Cerebellar nuclear complex (tissue), 1 donor: ENCODE measurements around the gene JUNB.
"Not testable (repeated sequence)": the region's sequence is repeated elsewhere in the genome, so short reads cannot be mapped to it uniquely, and the experiment has no call there.

ENCODE experiments used
- DNase-seq, 2 experiments: peaks; one replicate each; lab custom pipeline; 2025; lab: John Stamatoyannopoulos, UW

JUNB gene

DNA sequence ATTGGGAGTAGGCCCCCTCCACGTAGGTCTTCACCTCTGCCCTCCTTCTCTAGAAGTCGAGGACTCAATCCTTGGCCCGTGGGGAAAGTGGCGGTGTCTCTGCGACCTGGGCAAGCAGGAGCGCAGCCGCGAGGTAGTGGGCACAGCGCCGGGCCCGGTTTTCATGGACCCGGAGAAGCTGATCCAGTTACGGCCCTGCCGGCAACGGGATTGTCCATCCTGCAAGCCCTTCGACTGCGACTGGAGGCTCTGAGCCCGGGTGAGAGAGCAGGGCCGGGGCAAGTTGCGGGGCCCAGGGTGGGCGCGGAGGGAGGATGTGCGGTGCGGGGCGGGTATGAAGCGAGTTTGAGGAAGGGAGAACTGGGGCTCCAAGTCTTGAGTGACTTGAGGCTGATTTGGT, 12.8 kb downstream of the JUNB start:
- no peak for DNase-seq

GRCh38 chr19:12806242-12807081, 15.2 kb downstream of the JUNB start, which contains the start of gene RNASEH2A:
Gene RNASEH2A (plus strand): TSS chr19:12806584. CDS start chr19:12806674, 90 bp downstream.
- DNase-seq = peak; percentile 75 to 76

DNA sequence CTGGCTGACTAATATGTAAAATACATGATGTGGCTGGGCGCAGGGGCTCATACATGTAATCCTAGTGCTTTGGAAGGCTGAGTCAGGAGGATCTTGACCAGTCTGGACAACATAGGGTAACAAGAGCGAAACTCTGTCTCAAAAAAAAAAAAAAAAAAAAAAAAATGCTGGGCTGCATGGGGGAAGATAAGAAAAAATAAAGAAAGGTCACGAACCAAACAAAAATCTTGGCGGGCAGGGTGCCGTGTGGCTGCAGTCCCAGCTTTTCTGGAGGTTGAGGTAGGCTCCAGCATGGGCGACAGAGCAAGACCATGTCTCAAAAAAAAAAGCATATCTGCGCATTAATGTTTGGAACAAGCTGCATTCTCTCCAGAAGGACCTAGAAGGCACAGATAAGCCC, 23.8 kb downstream of the JUNB start:
- no peak for DNase-seq

DNA sequence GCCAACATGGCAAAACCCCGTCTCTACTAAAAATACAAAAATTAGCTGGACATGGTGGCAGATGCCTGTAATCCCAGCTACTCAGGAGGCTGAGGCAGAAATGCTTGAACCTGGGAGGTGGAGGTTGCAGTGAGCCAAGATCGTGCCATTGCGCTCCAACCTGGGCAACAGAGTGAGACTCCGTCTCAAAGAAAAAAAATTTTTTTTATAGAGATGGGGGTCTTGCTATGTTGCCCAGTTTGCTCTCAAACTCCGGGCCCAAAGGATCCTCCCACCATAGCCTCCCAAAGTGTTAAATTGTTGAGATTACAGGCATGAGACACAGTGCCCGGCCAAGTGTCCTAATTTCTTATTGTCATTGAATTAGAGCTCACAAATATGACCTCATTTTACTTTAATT, 25.9 kb downstream of the JUNB start:
- not testable (repeated sequence) for DNase-seq

DNA sequence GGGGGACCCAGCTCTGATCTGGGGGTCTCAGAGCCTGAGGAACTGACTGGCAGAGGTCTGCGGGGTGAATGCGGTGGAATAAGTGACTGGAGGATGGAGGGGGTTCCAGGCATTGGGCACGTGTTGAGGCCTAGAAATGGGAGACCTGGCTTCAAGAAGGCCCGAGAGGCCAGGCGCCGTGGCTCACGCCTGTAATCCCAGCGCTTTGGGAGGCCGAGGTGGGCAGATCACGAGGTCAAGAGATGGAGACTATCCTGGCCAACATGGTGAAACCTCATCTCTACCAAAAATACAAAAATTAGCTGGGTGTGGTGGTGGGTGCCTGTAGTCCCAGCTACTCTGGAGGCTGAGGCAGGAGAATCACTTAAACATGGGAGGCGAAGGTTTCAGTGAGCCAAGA, 26.5 kb downstream of the JUNB start:
- not testable (repeated sequence) for DNase-seq

- no peak for DNase-seq
Observed at GRCh38 chr19:12821761-12822160, 30.5 kb downstream of the JUNB start.

DNA sequence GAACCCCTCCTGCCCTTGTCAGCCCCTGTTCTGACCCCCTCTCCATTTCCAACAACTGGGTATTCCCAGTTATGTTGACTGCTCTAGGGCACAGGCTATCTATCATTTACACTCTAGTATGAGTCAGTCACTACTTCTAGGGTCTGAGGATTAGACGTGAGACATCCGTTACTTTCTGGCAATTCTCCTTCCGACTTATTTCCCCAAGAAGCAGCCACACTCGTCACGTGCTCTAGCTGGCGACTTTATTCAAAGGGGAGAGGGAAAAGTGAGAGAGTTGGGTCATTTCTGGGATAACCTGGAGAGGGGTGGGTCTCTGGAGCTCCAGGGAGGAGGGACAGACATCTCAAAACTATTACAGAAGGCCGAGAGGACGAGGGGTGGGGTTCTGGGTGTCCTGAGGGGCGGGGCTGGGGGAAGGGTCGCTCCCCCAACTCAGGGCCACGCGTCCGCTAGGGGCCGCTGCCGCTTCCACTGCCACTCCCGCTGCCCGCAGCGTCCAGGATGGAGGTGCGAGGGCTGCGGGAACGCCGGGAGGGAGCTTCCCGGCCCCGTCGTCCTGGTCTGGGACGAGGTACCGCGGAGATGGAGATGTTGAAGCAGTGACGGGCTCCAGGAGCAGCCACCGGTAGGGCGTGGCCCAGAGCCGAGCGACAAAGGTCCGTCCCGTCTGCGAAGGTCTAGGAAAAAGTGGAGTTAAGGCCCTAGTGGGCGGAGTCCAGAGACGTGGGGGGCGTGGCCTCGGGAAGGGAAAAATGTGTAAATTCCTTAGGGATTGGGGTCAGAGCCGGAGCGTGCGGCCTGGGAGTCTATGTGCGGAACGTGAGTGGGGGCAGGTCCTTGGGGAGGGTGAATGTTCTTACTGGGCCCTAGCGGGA, 34.2 kb downstream of the JUNB start:
- no peak for DNase-seq

- no peak for DNase-seq
Observed at GRCh38 chr19:12828494-12828893, 37.2 kb downstream of the JUNB start.

GRCh38 chr19:12833418-12833737, 42.1 kb downstream of the JUNB start:
- no peak for DNase-seq

DNA sequence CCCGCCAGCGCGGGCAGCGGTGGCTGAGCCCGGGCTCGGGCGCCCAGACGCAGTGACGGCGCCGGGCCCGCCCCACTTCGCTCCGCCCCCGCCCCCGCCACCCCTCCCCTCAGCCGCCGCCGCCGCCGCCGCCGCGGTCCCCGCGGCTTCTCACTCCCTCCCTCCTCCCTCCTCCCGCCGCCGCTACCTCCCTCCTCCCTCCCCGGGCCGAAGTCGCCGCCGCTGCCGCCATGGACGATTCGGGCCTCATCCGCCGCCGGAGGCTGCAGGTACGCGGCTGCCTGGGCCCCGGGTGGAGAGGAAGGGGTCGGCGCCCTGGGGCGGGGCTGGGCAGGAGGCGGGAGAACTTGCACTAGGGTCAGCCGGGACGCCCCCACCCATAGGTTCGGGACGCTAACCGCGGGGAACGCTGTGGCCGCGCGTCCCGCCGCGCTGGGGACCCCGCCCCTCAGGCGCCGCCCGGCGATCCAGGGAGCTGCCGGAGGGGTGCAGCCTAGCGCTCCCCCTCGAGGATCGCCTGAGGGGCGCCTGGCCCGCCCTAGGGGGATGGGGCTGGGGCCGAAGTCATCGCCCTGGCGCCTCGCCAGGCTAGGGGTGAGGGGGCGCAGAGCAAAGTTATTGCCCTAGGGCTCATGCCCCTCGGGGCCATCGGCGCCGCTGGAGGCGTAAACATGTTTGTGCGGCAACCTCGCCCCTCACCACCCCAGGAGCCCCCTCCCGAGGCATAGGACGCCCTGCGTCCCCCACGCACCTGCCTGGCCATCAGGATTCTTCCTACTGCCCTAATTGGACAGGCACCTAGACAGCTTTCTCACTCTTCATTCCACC, 42.7 kb downstream of the JUNB start:
- DNase-seq = peak in 1 of 2 experiments; percentile 4

DNA sequence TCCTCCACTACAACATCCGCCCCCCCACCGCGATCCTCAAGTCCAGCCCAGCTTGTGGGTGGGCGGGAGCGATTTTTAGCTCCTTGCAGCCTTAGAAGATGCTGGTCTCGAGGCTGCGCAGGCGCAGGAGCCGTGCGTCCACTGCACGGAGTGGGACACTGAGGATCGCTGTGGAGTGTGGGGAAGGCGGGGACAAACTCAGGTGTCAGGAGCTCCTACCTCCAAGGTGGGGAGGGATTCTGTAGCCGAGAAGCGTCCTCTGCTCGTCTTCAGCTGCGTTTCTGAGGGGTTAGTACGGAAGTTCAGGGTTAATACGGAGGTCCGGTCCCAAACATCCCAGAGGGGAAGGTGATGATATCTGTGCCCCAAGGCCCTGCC, 43.3 kb downstream of the JUNB start, which contains the start of gene RTBDN:
RTBDN (minus strand) TSS at position 14 of the 378 bp plus-strand sequence. CDS start 4,600 bp downstream, outside the sequence.
- DNase-seq = peak in 1 of 2 experiments; percentile 1

DNA sequence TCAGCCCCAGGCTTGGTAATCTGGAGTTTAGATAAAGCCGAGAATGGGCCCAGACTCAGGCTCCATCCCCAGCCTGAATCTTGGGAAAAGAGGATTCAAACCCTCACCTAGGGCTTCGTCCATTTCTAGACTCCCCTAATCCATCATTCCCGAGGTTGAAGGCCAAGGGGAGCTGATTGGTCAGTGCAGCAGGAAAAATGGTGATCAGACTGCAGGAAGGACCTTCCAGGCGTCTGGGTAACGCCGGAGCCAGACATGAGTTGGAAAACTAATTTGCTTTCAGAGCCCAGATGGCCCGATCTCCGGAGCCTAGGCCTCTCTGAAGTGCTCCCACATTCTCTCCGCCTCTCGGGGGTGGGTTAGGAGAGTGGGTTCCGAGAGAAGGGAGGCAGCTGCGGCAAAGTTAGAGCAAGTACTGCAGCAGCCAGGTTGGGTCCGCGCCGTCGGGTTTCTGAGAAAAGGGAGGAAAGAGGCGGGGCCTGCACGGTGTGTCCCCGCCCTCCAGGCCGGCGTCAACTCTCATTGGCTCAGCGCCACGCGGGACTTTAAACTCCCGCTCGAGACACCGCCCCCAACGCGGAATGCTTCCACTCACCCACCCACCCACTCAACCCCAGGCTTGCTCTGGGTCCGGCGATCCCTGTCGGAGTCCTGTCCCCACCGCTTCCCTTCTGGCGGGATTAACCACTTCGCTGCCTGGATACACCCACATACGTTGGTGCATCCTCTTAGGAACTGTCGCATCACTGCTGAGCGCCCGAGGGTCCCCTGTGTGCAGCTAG, 43.9 kb downstream of the JUNB start:
- no peak for DNase-seq

GRCh38 chr19:12836529-12836863, 45.2 kb downstream of the JUNB start:
- DNase-seq = no peak

DNA sequence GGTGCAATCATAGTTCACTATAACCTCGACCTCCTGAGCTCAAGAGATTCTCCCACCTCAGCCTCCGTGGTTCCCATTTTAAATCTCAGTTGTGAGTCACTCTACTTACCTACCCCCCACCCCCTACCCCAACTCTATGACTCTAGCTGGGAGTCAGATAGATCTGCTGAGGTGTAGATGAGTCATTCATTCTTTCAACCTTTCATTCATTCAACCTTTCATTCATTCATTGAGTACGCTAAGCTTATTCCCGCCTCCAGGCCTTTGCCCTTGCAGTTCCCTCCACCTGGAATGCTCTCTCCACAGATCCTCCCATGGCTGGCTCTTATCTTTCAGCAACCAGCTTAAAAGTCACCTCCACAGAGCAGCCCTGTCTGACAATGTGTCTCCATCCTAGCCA, 45.9 kb downstream of the JUNB start:
- no peak for DNase-seq

GRCh38 chr19:12838182-12838885, 47.0 kb downstream of the JUNB start, which contains the start of gene MAST1:
Gene MAST1 (plus strand): TSS chr19:12838515. CDS start chr19:12838573, 58 bp downstream.
- DNase-seq = no peak

DNA sequence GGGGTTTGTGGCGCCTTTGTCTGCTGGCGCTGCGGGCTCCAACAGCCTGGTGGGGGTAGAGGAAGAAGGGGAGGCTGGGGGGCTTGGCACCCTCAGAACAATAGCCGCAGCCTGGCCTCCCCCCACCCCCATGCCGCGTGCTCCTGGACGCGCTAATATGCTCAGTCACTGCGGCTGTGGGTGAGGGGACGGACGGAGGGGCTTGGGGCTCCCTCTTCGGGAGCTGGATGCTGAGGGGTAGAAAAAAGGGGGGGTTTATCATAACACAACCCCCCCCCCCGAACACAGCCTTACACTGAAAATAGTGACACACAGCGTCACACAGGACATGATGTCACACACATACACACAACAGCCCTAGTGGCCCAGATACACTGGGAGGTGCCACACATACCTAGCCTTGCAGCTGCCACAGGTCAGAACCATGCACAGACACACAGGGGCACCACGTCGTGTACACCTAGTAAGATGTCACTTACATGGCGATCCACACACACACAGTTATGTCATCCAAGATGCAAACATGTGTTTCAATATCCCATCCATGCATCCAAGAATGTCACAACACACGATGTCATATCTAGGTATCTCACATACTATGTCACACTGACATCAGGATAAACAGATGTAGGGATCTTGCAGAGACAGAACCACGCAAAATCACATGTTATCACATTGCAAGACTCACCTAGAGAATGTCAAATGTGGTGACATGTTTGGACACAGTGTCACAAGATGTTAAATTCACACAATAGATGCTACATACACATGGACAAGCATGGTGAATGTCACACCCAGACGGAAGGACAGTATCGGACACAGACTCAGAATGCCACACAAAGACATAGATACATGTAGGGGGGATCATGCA, 47.8 kb downstream of the JUNB start:
- peak in 1 of 2 experiments; percentile 49 for DNase-seq

DNA sequence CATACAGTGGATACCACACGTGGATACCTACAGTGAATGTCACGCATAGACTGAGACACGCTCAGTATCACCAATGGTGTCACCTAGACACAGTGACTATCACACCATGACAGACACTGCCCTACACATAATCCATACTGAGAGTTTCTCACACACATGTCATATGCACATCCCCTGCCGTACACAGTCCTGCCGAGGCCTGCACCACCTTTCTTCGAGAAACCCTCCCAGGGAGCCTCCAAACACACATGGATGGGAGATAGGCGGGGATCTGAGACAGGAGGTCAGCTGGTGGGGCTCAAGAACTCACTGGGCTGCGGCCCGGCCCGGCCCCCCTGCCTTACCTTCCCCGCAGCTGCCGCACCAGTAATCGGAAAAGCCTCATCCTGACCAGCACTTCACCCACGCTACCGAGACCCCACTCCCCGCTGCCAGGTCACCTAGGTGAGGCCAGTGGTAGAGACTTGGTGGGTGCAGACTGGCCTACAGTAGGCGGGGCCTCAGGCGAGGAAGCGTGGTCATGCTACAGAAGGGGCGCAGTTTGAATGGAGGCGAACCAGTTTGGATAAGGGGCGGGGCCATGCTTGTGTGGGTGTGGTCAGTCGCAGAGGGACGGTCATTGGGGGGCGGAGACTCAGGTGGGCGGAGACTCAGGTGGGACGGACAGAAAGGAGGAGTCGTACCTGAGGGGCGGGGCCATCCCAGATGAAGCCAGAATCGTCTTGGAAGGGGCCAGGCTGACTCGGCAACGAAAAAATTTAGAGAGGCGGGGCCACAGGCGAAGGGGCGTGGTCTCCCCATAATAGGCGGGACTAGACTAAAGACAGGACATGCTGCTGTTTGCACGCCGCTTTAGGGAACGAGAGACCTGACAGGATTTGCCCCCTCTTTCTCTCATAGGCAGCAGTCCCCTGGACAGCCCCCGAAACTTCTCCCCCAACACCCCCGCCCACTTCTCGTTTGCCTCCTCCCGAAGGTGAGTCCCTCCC, 49.1 kb downstream of the JUNB start:
- peak; percentile 60 to 69 for DNase-seq

DNA sequence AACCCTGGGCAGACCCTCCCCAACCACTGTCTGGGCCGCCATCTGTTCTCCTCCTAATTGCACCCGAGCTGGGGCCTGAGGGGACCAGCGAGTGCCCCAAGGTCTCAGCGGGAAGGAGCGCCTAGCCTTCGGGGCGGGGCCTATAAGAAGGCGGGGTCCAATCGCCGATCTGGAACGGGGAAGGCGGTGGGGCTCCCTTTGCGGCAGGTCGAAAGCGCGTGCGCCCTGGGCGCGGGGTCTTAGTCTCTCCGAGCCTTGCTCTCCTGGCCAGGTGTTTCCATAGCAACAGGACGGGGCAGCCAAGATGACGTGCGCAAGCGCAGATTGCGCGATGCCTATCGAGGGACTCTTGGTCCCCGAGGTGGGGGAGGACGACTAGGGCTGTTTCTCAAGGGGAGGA, 49.8 kb downstream of the JUNB start:
- DNase-seq = peak in 1 of 2 experiments; percentile 61
